CD4-positive, CD25-positive, alpha-beta regulatory T cell (primary cell): ENCODE data around the gene SRRM3. TPM values are rescaled to one million over a fixed set of nuclear protein-coding genes. Genes with fewer than 3 reads are reported as not detected.
"Not testable (repeated sequence)": the region's sequence is repeated elsewhere in the genome, so short reads cannot be mapped to it uniquely, and the experiment has no call there.

Experiments
- ATAC-seq, 2 donors: fragments of 150-1000 bp; cut with Tn5 transposase; one replicate each; pipeline ENCODE4 v1.10.0; 2021; ENCODE audit warnings: low read depth in 2 of 2, moderate number of reproducible peaks in 2 of 2, moderate library complexity in 1 of 2
- DNase-seq, 3 donors: peaks; one replicate each; pipeline versions ENCODE4 v3.0.0 to v3.0.0-alpha.2; 2012 to 2022; ENCODE audit warnings: mixed read lengths in 1 of 3
- H3K27ac ChIP-seq: one replicate; pipeline ENCODE4 v1.7.0; 2013; ENCODE audit warnings: mild to moderate bottlenecking, low read length; ENCODE audit not compliant: insufficient read depth, poor library complexity, severe bottlenecking
- H3K27me3 ChIP-seq: one replicate; pipeline ENCODE4 v1.7.0; 2013; ENCODE audit warnings: low read length; ENCODE audit not compliant: control insufficient read depth, insufficient read depth
- H3K36me3 ChIP-seq: one replicate; pipeline ENCODE4 v1.7.0; 2013; ENCODE audit warnings: mild to moderate bottlenecking, low read length, moderate library complexity; ENCODE audit not compliant: control insufficient read depth, insufficient read depth
- H3K4me1 ChIP-seq: 2 replicates; pipeline ENCODE4 v1.7.0; 2013; ENCODE audit warnings: mild to moderate bottlenecking, low read length; ENCODE audit not compliant: insufficient read depth, control insufficient read depth, poor library complexity, severe bottlenecking
- H3K4me3 ChIP-seq: one replicate; pipeline ENCODE4 v1.7.0; 2013; ENCODE audit warnings: low read depth, mild to moderate bottlenecking, low read length, moderate library complexity
- H3K9me3 ChIP-seq, 2 experiments: 1 replicate in 1 of 2; 2 replicates in 1 of 2; pipeline ENCODE4 v1.7.0; 2013; ENCODE audit warnings: low read length in 2 of 2, mild to moderate bottlenecking in 1 of 2, moderate library complexity in 1 of 2; ENCODE audit not compliant: control insufficient read depth in 2 of 2
- H3K27ac Mint-ChIP-seq, 3 donors: one replicate each; pipeline ENCODE4 v1.8.0; 2020 to 2022; ENCODE audit warnings: mild to moderate bottlenecking in 3 of 3, mixed read lengths in 3 of 3, moderate library complexity in 2 of 3
- H3K27me3 Mint-ChIP-seq: one replicate; pipeline ENCODE4 v1.8.0; 2022; ENCODE audit warnings: mild to moderate bottlenecking, mixed read lengths
- H3K36me3 Mint-ChIP-seq: one replicate; pipeline ENCODE4 v1.8.0; 2020; ENCODE audit warnings: mixed read lengths
- H3K4me1 Mint-ChIP-seq, 4 donors: one replicate each; pipeline ENCODE4 v1.8.0; 2020 to 2022; ENCODE audit warnings: mixed read lengths in 4 of 4, mild to moderate bottlenecking in 1 of 4
- H3K4me3 Mint-ChIP-seq, 4 donors: one replicate each; pipeline ENCODE4 v1.8.0; 2020 to 2022; ENCODE audit warnings: mild to moderate bottlenecking in 4 of 4, mixed read lengths in 4 of 4, moderate library complexity in 3 of 4
- H3K9me3 Mint-ChIP-seq, 7 donors: one replicate each; pipeline ENCODE4 v1.8.0; 2020 to 2022; ENCODE audit warnings: mixed read lengths in 7 of 7, mild to moderate bottlenecking in 3 of 7, moderate library complexity in 2 of 7
- polyA plus RNA-seq, 4 donors: library from polyadenylated mRNA; unstranded; fragments of 300-500 nt; fragmentation: Illumina TruSeq; gene quantifications; one replicate each; pipeline ENCODE4 v1.2.3, GENCODE V29; 2021
- total RNA-seq: library from RNA; stranded (reverse); gene quantifications from one replicate; pipeline ENCODE4 v1.2.3, GENCODE V29; 2022

The SRRM3 gene
- total RNA-seq, result not detected
- polyA plus RNA-seq, result not detected

- Mint-ChIP-seq H3K36me3 (no peaks in the 10 kb centered on the region), H3K27me3 (peaks cover 18% of the 10 kb centered on the region), H3K9me3 (peaks cover 0 to 4% (median 0%) of the 10 kb centered on the region in 7 donors), H3K4me1 (peaks cover 0 to 2% (median 0%) of the 10 kb centered on the region in 4 donors), H3K27ac (no peak within 1 kb of the TSS), H3K4me3 (peak within 1 kb of the TSS in 1 of 4 donors; percentile 38)
- Histone ChIP-seq H3K27me3 (no peaks in the 10 kb centered on the region), H3K4me3 (no peak within 1 kb of the TSS), H3K9me3 (no peaks in the 10 kb centered on the region), H3K36me3 (no peaks in the 10 kb centered on the region), H3K4me1 (no peaks in the 10 kb centered on the region), H3K27ac (no peak within 1 kb of the TSS)
- ATAC-seq, result peak; percentile 89 to 91
- peak; percentile 63 to 82 (median 79) for DNase-seq
Observed at GRCh38 chr7:76201732-76202665, at the start of gene SRRM3. TSS of gene SRRM3 (plus strand) at chr7:76201896. CDS start at chr7:76235067, 33,171 bp downstream.

DNA sequence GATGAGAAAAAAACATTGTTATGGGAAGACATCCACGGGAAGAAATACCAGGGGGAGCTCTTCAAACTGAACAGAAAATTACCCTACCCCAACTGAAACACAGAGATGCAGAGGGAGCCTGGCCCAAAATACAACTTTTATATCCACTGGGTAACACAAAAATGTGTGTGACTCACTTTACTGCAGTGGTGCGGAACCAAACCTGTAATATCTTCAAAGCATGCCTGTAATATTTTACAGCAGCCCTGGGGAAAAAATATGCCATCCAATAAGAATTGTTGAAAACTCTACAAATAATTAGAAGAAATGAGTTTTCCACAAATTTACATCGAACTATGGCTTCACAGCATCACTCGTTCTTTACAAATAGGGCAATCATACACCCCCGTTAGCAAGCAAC is 49.8 kb upstream of the SRRM3 start:
- Mint-ChIP-seq H3K27me3 (peaks cover 22% of the 10 kb centered on the region), H3K27ac (no peak overlapping the region), H3K4me3 (no peak overlapping the region), H3K36me3 (no peaks in the 10 kb centered on the region), H3K9me3 (no peaks in the 10 kb centered on the region), H3K4me1 (peaks cover 0 to 8% (median 0%) of the 10 kb centered on the region in 4 donors)
- Histone ChIP-seq H3K36me3 (no peaks in the 10 kb centered on the region), H3K4me3 (no peak overlapping the region), H3K27ac (no peak overlapping the region), H3K9me3 (no peaks in the 10 kb centered on the region), H3K27me3 (no peaks in the 10 kb centered on the region), H3K4me1 (no peaks in the 10 kb centered on the region)
- DNase-seq (no peak), ATAC-seq (no peak)

- not testable (repeated sequence) for H3K4me1 Mint-ChIP-seq, H3K27ac Mint-ChIP-seq, H3K27ac ChIP-seq, H3K27me3 ChIP-seq, H3K9me3 ChIP-seq, H3K36me3 Mint-ChIP-seq, H3K9me3 Mint-ChIP-seq, H3K4me1 ChIP-seq, H3K4me3 Mint-ChIP-seq, H3K36me3 ChIP-seq, ATAC-seq, H3K4me3 ChIP-seq
- peak in 1 of 3 donors; percentile 11 for DNase-seq
- H3K27me3 Mint-ChIP-seq, result peaks cover 22% of the 10 kb centered on the region
Observed at GRCh38 chr7:76153571-76154230, 48.0 kb upstream of the SRRM3 start.

DNA sequence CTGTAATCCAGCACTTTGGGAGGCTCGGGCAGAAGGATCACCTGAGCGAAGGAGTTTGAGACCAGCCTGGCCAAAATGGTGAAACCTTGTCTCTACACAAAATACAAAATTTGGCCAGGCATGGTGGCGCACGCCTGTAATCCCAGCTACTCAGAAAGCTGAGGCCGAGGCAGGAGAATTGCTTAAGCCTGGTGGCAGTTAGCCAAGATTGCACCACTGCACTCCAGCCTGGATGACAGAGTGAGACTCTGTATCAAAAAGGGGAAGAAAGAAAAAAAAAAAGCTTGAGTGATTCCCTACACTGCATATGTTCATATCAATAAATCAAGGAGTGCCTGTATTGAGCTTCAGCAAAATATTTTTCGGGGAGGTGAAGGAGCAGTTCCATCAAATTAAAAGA is 45.8 kb upstream of the SRRM3 start:
- H3K9me3 Mint-ChIP-seq, result no peaks in the 10 kb centered on the region
- H3K27ac ChIP-seq, result no peak overlapping the region
- DNase-seq, result no peak
- no peak overlapping the region for H3K4me3 ChIP-seq
- H3K27me3 ChIP-seq, result no peaks in the 10 kb centered on the region
- no peaks in the 10 kb centered on the region for H3K4me1 ChIP-seq
- no peak overlapping the region for H3K27ac Mint-ChIP-seq
- H3K36me3 Mint-ChIP-seq, result no peaks in the 10 kb centered on the region
- ATAC-seq, result no peak
- no peaks in the 10 kb centered on the region for H3K36me3 ChIP-seq
- peaks cover 10% of the 10 kb centered on the region for H3K27me3 Mint-ChIP-seq
- H3K4me3 Mint-ChIP-seq, result no peak overlapping the region
- no peaks in the 10 kb centered on the region for H3K9me3 ChIP-seq
- H3K4me1 Mint-ChIP-seq, result peaks cover 0 to 8% (median 0%) of the 10 kb centered on the region in 4 donors

DNA sequence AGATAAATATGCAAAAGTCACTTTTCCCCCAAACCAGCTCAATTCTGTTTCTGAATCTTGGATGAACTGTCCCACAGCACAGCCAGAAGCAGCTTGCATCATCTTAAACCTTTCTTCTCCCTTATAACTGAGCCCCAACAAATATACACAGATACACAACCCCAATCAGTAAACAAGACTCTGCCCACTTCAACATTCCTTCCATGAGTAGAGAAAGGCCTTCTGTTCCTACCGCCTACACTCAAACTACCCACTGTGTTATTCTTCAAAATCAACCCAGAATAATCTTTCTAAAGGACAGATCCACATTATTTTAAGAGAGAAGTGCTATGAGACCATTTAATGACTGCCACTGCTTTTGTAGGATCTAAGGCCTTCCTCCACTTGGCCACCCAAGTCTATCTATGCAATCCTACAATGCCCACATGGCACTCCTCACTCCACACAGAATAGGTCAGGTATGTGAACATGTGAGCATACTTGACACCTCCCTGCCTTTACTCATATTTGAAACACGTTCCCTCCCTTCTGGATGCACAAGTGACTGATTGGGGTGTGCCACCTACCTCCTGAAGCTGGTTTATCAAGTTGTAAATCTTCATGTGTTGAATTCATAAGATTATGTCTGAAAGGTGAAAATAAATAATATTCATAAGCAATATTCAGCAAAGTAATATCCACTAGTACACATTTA is 44.6 kb upstream of the SRRM3 start:
- DNase-seq, result not testable (repeated sequence)

GRCh38 chr7:76158416-76158815 is 43.3 kb upstream of the SRRM3 start:
- not testable (repeated sequence) for H3K4me3 Mint-ChIP-seq, ATAC-seq, H3K36me3 Mint-ChIP-seq, H3K27ac ChIP-seq, H3K9me3 ChIP-seq, H3K4me3 ChIP-seq, H3K27me3 Mint-ChIP-seq, H3K4me1 ChIP-seq, H3K27me3 ChIP-seq, H3K4me1 Mint-ChIP-seq, H3K27ac Mint-ChIP-seq, H3K9me3 Mint-ChIP-seq, H3K36me3 ChIP-seq, DNase-seq

More for the DNA sequence above, 44.6 kb upstream of the SRRM3 start:
- not testable (repeated sequence) for H3K27me3 Mint-ChIP-seq, H3K36me3 Mint-ChIP-seq, H3K4me1 ChIP-seq, H3K27me3 ChIP-seq, H3K27ac ChIP-seq, ATAC-seq, H3K9me3 Mint-ChIP-seq, H3K4me3 ChIP-seq, H3K4me3 Mint-ChIP-seq, H3K27ac Mint-ChIP-seq, H3K36me3 ChIP-seq, H3K9me3 ChIP-seq, H3K4me1 Mint-ChIP-seq

DNA sequence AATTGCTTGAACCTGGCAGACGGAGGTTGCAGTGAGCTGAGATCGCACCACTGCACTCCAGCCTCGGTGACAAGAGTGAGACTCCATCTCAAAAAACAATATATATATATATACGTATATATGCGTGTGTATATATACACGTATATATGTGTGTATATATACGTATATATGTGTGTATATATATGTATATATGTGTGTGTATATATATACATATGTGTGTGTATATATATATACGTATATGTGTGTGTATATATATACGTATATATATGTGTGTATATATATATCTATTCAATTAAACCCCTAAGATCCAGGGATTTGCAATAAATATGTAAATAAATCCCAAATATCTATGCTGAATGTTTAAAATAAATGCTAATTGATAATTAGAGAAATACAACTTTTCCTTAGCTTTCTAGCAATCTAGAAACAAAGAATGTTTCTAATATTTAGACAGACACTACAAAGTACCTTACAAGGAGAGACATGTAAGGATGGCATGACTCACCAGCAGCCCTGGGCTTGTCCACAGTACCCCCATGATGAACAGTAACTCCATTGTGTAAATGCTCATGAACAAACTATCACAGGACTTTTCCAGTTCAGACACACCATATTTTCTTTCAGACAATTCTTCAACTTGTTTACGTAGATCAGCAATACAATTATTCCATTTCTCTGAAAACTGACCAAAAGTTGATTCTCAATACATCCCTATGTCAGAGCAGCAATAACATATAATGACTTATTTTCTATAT is 39.1 kb upstream of the SRRM3 start:
- not testable (repeated sequence) for ATAC-seq, H3K36me3 ChIP-seq, H3K27ac ChIP-seq, H3K27me3 Mint-ChIP-seq, H3K36me3 Mint-ChIP-seq, H3K4me1 Mint-ChIP-seq, H3K9me3 Mint-ChIP-seq, H3K4me3 ChIP-seq, H3K27me3 ChIP-seq, DNase-seq, H3K9me3 ChIP-seq, H3K4me1 ChIP-seq
- Mint-ChIP-seq H3K4me3 (peak overlapping the region in 1 of 4 donors; percentile 69), H3K27ac (peak overlapping the region in 2 of 3 donors; percentile 20 to 63)
